Panc1 (cell line): ENCODE data around the gene RNF149.

Experiments used
- CTCF ChIP-seq: fragments of 450-650 bp; IDR thresholded peaks from 2 replicates; pipeline ENCODE4 v1.5.1; 2017; ENCODE audit warnings: mild to moderate bottlenecking
- POLR2AphosphoS5 ChIP-seq: IDR thresholded peaks from 2 replicates; pipeline ENCODE4 v1.6.1; 2012; ENCODE audit warnings: mild to moderate bottlenecking, low read depth, low read length, moderate library complexity
- TCF7L2 ChIP-seq: IDR thresholded peaks from 2 replicates; pipeline ENCODE4 v1.6.1; 2011; ENCODE audit warnings: mild to moderate bottlenecking, low read depth, low read length, inconsistent platforms
- TF ChIP-seq, protein P1 (sequence below), 2 experiments: IDR thresholded peaks; 2 replicates each; pipeline ENCODE4 v1.6.1; 2011 to 2012; ENCODE audit warnings: low read depth in 2 of 2, control low read depth in 1 of 2, low read length in 1 of 2, mild to moderate bottlenecking in 1 of 2, moderate library complexity in 1 of 2; ENCODE audit not compliant: insufficient read depth in 1 of 2

DNA sequence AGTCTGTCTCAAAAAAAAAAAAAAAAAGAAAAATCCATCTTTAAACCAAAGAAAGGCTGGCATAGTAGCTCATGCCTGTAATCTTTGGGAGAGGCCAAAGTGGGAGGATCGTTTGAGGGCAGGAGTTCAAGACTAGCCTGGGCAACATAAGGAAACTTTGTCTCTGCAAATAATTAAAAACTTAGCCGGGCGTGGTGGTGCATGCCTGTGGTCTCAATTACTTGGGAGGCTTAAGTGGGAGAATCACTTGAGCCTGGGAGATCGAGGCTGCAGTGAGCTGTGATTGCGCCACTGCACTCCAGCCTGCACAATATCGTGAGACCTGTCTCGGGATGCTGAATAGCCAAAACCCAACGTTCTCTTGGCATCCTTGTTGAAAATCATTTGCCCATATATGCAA lies 49.7 kb downstream of the RNF149 start:
- TF ChIP-seq CTCF (no peak), POLR2AphosphoS5 (no peak), TCF7L2 (no peak)
- TF ChIP-seq, protein P1, sequence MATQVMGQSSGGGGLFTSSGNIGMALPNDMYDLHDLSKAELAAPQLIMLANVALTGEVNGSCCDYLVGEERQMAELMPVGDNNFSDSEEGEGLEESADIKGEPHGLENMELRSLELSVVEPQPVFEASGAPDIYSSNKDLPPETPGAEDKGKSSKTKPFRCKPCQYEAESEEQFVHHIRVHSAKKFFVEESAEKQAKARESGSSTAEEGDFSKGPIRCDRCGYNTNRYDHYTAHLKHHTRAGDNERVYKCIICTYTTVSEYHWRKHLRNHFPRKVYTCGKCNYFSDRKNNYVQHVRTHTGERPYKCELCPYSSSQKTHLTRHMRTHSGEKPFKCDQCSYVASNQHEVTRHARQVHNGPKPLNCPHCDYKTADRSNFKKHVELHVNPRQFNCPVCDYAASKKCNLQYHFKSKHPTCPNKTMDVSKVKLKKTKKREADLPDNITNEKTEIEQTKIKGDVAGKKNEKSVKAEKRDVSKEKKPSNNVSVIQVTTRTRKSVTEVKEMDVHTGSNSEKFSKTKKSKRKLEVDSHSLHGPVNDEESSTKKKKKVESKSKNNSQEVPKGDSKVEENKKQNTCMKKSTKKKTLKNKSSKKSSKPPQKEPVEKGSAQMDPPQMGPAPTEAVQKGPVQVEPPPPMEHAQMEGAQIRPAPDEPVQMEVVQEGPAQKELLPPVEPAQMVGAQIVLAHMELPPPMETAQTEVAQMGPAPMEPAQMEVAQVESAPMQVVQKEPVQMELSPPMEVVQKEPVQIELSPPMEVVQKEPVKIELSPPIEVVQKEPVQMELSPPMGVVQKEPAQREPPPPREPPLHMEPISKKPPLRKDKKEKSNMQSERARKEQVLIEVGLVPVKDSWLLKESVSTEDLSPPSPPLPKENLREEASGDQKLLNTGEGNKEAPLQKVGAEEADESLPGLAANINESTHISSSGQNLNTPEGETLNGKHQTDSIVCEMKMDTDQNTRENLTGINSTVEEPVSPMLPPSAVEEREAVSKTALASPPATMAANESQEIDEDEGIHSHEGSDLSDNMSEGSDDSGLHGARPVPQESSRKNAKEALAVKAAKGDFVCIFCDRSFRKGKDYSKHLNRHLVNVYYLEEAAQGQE (IDR thresholded peaks at IDR 0.05; ENCODE audit: insufficient read depth in 1 of 2, low read depth in 2 of 2, low read length in 1 of 2), result no peak
